Skeletal muscle satellite cell (primary cell): ENCODE measurements around the gene IPO4.
A peak's percentile ranks its signal among the peaks of the same experiment; 100 is the strongest.
"Not testable (repeated sequence)": the region's sequence is repeated elsewhere in the genome, so short reads cannot be mapped to it uniquely, and the experiment has no call there.

Experiments used
- H3K27me3 ChIP-seq: 2 replicates; pipeline ENCODE4 v1.7.0; 2013; ENCODE audit warnings: low read length; ENCODE audit not compliant: control insufficient read depth, insufficient read depth
- H3K36me3 ChIP-seq: 2 replicates; pipeline ENCODE4 v1.7.0; 2013; ENCODE audit warnings: mild to moderate bottlenecking, control low read depth, low read length; ENCODE audit not compliant: insufficient read depth
- H3K4me1 ChIP-seq: 2 replicates; pipeline ENCODE4 v1.7.0; 2013; ENCODE audit warnings: low read length; ENCODE audit not compliant: control insufficient read depth, insufficient read depth
- H3K4me2 ChIP-seq: 2 replicates; pipeline ENCODE4 v1.7.0; 2013; ENCODE audit warnings: mild to moderate bottlenecking, low read length
- H3K4me3 ChIP-seq: 2 replicates; pipeline ENCODE4 v1.7.0; 2013; ENCODE audit warnings: low read length
- H3K9ac ChIP-seq: 2 replicates; pipeline ENCODE4 v1.7.0; 2013; ENCODE audit warnings: mild to moderate bottlenecking, low read depth, low read length, moderate library complexity
- H3K9me3 ChIP-seq: replicated peaks from 2 replicates; pipeline ENCODE4 v1.7.0; 2013; ENCODE audit warnings: mild to moderate bottlenecking, control low read depth, low read length

Gene IPO4

DNA sequence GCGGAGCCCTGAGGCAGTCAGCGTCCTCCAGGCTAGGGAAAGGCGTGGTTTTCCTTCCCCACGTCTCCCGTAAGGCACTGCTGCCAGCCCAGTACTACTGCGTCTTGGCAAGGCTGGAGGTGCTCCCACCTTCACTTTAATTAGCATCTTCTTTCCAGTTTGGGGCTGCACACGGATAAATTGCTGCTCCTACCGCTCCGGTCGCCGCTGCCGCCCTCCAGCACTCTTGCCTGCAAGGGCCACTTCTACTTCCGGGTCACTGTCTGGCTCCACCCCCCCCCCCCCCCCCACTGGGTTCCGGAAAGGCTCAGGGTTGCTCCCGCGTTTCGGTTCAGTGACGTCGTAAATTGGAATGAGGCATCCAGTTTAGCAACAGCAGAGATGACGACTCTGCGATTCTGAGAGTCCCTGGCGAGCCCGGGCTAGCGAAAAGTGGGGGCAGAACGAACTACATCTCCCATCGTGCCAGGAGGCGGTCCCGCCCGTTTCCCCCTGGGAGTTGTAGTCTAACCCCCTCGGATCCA is 43.6 kb upstream of the IPO4 start, which contains the start of gene NEDD8:
TSS of gene NEDD8 (minus strand) at position 247 of the 524 bp plus-strand sequence. CDS start at position 147, 100 bp downstream.
- H3K4me2 ChIP-seq: peak within 1 kb of the TSS; percentile 96
- no peaks in the 10 kb centered on the region for H3K9me3 ChIP-seq
- no peaks in the 10 kb centered on the region for H3K27me3 ChIP-seq
- H3K9ac ChIP-seq: peak within 1 kb of the TSS; percentile 97
- peaks cover 28% of the 10 kb centered on the region for H3K4me1 ChIP-seq
- peaks cover 17% of the 10 kb centered on the region for H3K36me3 ChIP-seq
- H3K4me3 ChIP-seq: peak within 1 kb of the TSS; percentile 91

DNA sequence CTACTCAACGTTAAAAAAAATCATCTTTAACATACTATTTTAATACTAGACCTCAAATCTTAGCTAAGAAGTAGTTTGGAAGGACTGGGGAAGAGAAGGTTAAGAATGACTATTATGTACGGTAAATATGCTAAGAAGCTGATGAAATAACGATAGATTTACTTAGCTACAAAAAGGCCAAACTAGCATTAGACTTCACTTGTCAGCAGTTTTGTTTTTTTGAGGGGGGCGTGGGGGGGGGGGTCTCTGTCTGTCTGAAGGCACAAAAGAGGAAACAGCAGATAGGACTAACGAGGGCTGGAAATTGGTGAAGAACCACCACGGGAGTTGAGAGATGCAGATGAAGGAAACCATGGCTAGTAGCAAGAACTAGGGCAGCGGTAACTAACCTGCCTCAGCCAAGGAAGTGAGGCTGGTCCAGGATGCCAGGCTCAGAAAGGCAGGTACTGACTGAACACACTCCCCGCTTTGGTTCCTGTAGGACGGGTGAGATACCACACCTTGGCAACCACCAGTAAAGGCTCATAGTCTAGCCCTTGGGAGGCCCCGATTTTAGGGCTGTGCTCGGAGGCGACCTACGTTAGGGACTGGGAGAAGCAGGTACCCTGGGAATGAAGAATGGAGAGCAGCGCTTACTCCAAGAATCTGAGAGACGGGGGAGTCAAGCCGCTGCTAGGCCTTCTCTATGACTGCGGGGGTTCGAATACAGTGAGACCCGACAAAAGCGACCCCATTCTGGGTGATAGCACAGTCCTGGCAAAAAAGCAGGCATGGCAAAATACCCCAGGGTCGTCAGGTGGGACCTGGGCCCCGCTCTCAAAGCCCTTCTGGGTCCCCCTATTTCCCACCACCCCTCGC is 42.9 kb upstream of the IPO4 start:
- peaks cover 28% of the 10 kb centered on the region for H3K4me1 ChIP-seq
- H3K9me3 ChIP-seq: no peaks in the 10 kb centered on the region
- peaks cover 11% of the 10 kb centered on the region for H3K36me3 ChIP-seq
- peak overlapping the region; percentile 96 for H3K4me2 ChIP-seq
- peak overlapping the region; percentile 97 for H3K9ac ChIP-seq
- H3K27me3 ChIP-seq: no peaks in the 10 kb centered on the region
- peak overlapping the region; percentile 91 for H3K4me3 ChIP-seq

DNA sequence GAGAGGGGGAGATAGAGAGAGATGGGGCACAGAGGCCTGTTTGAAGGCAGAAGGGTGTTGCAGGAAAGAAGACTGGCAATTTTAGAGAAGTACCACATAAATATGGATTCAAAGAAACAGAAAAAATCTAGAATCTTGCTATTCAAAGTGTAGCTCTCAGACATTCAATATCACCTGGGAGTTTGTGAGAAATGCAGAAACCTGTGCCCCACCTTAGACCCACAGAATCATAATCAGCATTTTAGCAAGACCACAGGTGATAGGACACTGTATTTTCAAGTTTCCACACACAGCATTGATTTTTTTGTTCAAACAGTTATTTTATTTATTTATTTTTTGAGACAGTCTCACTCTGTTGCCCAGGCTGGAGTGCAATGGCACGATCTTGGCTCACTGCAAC is 40.3 kb upstream of the IPO4 start:
- no peaks in the 10 kb centered on the region for H3K27me3 ChIP-seq
- no peaks in the 10 kb centered on the region for H3K9me3 ChIP-seq
- no peaks in the 10 kb centered on the region for H3K36me3 ChIP-seq
- no peak overlapping the region for H3K9ac ChIP-seq
- peaks cover 33% of the 10 kb centered on the region for H3K4me1 ChIP-seq
- H3K4me2 ChIP-seq: no peak overlapping the region
- H3K4me3 ChIP-seq: no peak overlapping the region

DNA sequence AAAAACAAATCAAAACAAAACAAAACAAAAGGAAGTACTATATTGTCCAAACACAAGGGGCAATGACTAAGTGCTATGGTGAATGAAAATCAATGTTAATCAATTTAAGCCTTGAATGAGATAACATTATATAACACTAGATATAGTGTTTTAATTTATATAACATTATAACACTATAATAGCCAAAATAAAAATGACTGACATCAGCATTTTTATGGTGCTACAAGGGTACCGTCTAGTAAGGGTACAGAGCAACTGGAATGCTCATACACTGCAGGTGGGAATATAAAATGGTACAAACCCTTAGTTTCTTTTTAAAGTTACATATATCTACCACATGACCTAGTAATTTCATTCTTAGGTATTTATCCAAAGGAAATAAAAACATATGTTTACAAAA is 37.9 kb upstream of the IPO4 start:
- no peaks in the 10 kb centered on the region for H3K27me3 ChIP-seq
- no peak overlapping the region for H3K9ac ChIP-seq
- H3K4me2 ChIP-seq: no peak overlapping the region
- no peaks in the 10 kb centered on the region for H3K9me3 ChIP-seq
- H3K4me1 ChIP-seq: peaks cover 24% of the 10 kb centered on the region
- no peaks in the 10 kb centered on the region for H3K36me3 ChIP-seq
- H3K4me3 ChIP-seq: no peak overlapping the region

DNA sequence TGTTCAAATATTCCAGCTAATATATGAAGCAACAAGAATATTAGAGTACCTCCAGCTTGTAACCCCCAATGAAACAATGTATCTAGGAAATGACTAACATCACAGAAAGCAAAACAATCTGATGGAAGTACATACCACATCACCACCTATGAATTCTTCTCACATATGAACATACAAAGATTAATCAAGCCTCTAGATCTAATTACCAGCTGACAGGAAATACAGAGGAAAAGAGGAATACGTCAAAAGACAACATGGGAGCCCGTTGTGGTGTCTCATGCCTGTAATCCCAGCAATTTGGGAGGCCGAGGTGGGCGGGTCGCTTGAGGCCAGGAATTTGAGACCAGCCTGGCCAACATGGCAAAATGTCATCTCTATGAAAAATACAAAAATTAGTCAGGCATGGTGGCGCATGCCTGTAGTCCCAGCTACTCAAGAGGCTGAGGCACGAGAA is 36.0 kb upstream of the IPO4 start:
- peak overlapping the region; percentile 35 for H3K9ac ChIP-seq
- no peaks in the 10 kb centered on the region for H3K36me3 ChIP-seq
- no peak overlapping the region for H3K4me3 ChIP-seq
- H3K4me2 ChIP-seq: peak overlapping the region; percentile 49
- H3K4me1 ChIP-seq: peaks cover 16% of the 10 kb centered on the region
- H3K27me3 ChIP-seq: no peaks in the 10 kb centered on the region
- no peaks in the 10 kb centered on the region for H3K9me3 ChIP-seq

DNA sequence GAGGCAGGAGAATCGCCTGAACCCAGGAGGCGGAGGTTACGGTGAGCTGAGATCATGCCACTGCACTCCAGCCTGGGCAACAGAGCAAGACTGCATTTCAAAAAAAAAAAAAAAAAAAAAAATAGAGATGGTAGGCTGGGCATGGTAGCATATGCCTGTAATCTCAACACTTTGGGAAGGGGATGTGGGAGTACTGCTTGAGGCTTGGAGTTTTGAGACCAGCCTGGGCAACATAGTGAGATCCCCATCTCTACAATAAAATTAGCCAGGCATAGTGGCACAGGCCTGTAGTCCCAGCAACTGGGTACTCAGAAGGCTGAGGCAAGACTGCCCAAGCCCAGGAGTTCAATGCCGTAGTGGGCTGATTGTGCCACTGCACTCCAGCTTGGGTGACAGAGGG is 34.4 kb upstream of the IPO4 start:
- H3K9me3 ChIP-seq, H3K4me3 ChIP-seq, H3K36me3 ChIP-seq, H3K9ac ChIP-seq, H3K27me3 ChIP-seq, H3K4me2 ChIP-seq: not testable (repeated sequence)
- H3K4me1 ChIP-seq: peaks cover 16% of the 10 kb centered on the region

DNA sequence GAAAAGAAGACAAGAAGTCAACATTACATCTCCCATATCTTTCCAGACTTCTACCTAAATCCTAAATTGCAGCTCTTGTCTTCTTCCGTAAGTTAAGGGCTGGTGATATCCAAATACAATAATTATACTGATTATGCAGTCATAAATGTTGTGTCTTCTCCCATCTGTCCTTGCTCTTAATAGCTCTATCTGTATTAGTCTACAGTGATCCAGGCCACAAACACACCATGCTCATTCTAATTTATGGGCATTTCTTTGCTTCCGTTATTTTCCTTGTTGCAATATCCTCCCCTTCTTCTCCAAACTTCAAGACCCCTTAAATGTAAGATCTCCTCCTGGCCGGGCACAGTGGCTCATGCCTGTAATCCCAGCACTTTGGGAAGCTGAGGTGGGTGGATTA is 30.9 kb upstream of the IPO4 start:
- H3K4me1 ChIP-seq: peaks cover 11% of the 10 kb centered on the region
- no peaks in the 10 kb centered on the region for H3K27me3 ChIP-seq
- no peak overlapping the region for H3K4me2 ChIP-seq
- H3K9ac ChIP-seq: no peak overlapping the region
- peaks cover 10% of the 10 kb centered on the region for H3K36me3 ChIP-seq
- no peaks in the 10 kb centered on the region for H3K9me3 ChIP-seq
- H3K4me3 ChIP-seq: no peak overlapping the region

DNA sequence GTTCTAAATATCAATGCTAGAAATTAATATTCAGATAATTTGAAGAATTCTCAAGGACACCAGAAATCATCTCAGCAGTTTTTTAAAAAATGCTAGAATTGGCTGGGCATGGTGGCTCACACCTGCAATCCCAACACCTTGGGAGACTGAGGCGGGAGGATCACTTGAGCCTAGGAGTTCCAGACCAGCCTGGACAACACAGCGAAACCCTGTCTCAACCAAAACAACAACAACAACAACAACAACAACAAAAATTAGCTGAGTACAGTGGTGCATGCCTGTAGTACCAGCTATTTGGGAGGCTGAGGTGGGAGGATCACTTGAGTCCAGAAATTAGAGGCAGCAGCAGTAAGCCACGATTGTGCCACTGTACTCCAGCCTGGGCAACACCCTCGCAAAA is 30.5 kb upstream of the IPO4 start:
- Histone ChIP-seq H3K4me1 (peaks cover 7% of the 10 kb centered on the region), H3K27me3 (no peaks in the 10 kb centered on the region), H3K9ac (no peak overlapping the region), H3K9me3 (no peaks in the 10 kb centered on the region), H3K36me3 (peaks cover 10% of the 10 kb centered on the region), H3K4me2 (no peak overlapping the region), H3K4me3 (no peak overlapping the region)

DNA sequence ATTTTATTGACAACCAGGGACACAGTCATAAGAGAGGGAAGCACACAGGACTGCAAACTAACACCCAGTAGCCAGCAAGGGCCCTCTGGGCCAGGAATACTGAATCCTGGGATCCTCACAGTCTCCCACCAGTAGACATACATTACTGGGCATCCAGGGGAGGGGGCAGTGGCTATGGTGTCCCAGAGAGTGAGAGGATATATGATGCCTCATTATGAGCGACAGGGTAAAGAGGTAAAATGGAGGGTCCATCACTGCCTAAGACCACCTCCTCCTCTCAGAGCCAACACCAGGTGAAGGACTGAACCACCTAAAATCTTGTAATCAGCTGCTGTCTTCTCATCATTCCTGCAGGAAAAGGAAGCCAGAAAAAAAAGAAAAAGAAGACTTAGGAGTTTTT is 28.3 kb upstream of the IPO4 start:
- not testable (repeated sequence) for H3K9ac ChIP-seq, H3K27me3 ChIP-seq, H3K4me3 ChIP-seq, H3K9me3 ChIP-seq, H3K4me2 ChIP-seq
- peaks cover 16% of the 10 kb centered on the region for H3K4me1 ChIP-seq
- peaks cover 10% of the 10 kb centered on the region for H3K36me3 ChIP-seq

DNA sequence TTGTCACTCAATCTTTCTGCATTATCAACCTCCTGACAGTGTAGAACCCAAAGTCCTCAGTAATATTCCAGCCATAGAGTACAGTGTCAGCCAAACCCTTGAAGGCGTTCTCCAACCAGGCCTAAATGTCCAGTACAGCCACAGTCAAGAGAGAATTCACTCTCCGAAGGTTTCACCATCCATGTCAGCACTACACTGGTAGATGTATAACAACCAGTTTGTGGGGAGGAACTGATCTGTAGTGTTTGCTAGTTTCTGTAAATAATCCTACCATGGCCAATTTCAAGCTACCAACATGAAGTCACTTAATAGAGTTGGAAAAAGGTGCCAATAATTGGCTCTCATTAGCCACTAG is 27.7 kb upstream of the IPO4 start:
- Histone ChIP-seq H3K4me1 (peaks cover 16% of the 10 kb centered on the region), H3K9me3 (no peaks in the 10 kb centered on the region), H3K4me2 (peak overlapping the region; percentile 82), H3K36me3 (peaks cover 12% of the 10 kb centered on the region), H3K4me3 (peak overlapping the region; percentile 77), H3K27me3 (no peaks in the 10 kb centered on the region), H3K9ac (peak overlapping the region; percentile 85)

DNA sequence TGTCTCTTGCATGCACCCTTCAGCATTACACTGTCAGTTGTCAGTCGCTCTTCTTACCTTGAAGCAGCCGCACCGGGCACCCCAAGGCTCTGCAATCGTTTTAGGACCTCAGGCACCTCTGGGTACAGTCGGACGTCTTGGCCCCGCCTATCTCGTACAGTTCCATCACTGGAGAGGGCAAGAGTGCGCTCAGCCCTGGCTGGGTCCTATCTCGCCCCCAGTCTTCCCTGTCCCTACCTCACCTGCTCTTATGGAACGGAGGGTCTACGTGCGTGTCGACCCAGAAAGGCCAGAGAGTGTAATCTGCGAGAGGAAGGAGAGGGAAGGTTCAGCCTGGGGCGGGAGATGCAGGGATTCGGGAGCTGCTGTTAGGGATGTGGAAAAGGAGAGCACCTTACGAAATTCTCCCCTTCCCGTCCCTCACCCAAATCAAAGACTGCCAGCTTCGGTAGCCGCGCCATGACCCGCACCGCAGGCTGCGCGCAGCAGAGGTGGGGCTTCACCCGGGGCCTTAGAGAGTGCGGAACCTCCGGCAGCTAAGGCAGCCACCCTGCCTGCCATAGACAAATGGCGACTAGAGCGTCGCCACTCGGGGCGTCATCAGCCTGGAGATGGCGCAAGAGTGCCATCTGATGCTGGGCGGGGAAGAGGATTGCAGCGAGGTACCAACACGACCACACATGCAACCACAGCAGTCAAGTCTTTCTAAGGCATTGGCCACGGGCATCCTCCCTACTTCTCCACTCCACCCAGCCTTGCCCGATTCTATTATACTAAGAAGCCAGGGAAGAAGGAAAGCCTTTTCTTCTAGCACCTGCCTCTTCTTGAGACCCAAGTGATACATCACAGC is 27.1 kb upstream of the IPO4 start, which contains the start of gene MDP1:
TSS of gene MDP1 (minus strand) at position 572 of the 850 bp plus-strand sequence. CDS start at position 461, 111 bp downstream.
- Histone ChIP-seq H3K9ac (peak within 1 kb of the TSS; percentile 85), H3K4me2 (peak within 1 kb of the TSS; percentile 82), H3K9me3 (no peaks in the 10 kb centered on the region), H3K27me3 (no peaks in the 10 kb centered on the region), H3K4me1 (peaks cover 16% of the 10 kb centered on the region), H3K36me3 (peaks cover 15% of the 10 kb centered on the region), H3K4me3 (peak within 1 kb of the TSS; percentile 77)
